Central memory CD4-positive, alpha-beta T cell (primary cell): ENCODE results near the gene TP53RK.

Experiments used
- DNase-seq: peaks from one replicate; pipeline ENCODE4 v3.0.0; 2022
- total RNA-seq, 3 experiments: gene quantifications; one replicate each; lab custom pipeline; 2026; lab: John Stamatoyannopoulos, UW

The TP53RK gene
- 8.7 to 59.8 (median 40.2) reads per million in 3 experiments for total RNA-seq

DNA sequence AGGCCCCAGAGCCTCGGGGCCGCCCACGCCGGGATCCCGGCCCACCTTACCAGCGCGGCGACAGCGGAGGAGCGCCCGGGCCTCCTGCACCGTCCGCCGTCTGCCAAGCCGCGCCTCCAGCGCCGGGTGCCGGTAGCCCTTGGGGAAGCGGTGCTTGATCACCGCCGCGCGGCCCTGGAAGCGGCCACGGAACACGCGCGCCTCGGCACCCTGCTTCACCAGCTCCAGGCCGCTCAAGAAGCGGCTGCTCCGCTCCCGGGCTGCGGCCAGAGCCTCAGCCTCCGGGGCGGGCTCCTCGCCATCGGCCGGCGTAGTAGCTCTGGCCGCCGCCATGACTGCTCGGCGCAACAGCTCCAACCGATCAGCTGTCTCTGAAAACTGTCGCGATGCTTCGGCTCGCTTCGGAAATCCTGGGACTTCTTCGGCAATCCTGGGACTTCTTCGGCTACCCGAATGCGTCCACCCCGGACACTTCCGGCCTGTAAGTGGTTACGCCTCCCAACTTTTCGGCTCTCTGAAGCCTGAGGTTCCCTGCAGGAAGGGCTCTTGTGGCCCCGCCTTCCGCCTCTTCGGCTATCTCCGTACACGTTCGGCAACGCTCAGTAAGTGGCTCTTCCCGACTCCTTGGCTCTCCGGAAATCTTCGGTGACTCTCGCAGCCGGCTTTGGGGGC, at the start of gene TP53RK:
Gene TP53RK (minus strand): TSS at position 363 of the 672 bp plus-strand sequence. CDS start 30 bp downstream, at position 333.
- peak; percentile 96 for DNase-seq

DNA sequence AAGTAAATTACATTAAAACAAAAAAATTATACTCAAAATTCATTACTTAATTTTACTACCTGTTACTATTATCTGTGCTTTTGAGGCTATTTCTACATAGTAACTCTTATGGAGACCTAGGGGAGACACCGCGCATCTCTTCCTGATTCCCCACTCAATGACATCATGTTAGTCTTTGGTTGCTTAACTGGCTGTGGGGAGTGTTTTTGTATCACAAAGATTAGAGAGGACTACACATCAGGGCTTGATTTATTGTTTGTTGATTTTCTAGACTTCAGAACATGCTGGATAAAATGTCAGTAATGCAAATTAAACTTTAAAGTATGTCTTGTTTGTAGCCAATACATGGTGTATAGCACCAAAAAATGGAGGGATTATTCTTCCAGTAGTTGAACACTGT, 46.2 kb upstream of the TP53RK start:
- no peak for DNase-seq

DNA sequence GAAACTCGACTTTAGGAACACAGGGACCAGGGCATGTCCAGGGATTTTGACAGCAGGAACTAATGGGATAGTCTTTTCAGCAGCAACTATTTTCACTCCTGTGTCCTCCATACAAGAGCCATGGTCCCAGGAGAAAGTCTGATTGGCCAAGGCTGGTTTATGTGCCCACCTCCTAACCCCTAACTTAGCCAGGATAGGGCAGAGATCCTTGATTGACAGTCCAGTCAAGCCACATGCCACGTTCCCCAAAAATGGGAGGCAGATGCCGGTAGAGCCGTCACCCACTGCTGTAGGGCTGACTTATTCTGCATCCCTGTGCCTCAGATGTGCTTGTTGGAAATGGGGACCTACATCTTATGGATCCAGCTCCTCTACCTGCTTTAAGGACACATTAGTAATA, 42.5 kb upstream of the TP53RK start:
- no peak for DNase-seq

DNA sequence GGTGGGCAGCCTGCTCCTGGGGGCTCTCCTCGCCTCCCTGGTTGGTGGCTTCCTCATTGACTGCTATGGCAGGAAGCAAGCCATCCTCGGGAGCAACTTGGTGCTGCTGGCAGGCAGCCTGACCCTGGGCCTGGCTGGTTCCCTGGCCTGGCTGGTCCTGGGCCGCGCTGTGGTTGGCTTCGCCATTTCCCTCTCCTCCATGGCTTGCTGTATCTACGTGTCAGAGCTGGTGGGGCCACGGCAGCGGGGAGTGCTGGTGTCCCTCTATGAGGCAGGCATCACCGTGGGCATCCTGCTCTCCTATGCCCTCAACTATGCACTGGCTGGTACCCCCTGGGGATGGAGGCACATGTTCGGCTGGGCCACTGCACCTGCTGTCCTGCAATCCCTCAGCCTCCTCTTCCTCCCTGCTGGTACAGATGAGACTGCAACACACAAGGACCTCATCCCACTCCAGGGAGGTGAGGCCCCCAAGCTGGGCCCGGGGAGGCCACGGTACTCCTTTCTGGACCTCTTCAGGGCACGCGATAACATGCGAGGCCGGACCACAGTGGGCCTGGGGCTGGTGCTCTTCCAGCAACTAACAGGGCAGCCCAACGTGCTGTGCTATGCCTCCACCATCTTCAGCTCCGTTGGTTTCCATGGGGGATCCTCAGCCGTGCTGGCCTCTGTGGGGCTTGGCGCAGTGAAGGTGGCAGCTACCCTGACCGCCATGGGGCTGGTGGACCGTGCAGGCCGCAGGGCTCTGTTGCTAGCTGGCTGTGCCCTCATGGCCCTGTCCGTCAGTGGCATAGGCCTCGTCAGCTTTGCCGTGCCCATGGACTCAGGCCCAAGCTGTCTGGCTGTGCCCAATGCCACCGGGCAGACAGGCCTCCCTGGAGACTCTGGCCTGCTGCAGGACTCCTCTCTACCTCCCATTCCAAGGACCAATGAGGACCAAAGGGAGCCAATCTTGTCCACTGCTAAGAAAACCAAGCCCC, 36.2 kb upstream of the TP53RK start:
- DNase-seq = no peak

DNA sequence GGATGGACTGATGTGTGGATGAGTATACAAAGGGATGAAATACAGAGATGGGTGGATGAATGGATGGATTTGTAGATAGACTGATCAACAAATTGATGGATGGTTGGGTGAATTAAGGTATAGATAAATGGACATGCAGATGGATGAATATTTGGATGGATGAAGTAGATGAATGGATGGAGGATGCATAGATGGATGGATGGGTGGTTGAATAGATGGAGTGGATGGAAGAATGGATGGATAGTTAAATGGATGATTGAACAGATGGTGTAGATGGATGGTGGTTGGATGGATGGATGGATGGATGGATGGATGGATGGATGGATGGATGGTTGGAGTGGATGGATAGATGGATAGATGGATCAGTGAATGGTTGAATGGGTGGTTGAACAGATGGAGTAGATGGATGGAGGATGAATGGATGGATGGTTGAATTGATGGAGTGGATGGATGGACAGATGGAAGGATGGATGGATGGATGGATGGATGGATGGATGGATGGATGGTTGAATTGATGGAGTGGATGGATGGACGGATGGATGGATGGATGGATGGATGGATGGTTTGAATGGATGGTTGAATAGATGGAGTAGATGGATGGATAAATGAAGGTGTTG, 35.2 kb upstream of the TP53RK start:
- no peak for DNase-seq

DNA sequence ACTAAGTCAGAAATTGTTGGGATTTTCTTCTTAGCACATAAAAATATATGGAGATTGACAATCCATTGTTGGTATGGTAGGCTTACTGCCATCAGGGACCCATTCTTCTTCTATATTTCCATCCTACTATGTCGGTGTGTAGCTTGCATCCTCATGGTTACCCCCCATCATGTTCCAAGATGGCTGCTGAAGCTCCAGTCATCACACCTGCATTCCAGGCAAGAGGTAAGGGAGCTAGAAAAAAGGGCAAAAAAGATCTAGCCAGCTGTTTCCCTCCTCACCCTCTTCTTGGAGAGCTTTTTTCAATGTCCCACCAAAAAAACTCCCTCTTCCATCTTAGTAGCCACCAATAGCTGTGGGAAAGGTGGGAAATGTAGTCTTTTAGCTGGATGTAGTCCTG, 33.8 kb upstream of the TP53RK start:
- no peak for DNase-seq

DNA sequence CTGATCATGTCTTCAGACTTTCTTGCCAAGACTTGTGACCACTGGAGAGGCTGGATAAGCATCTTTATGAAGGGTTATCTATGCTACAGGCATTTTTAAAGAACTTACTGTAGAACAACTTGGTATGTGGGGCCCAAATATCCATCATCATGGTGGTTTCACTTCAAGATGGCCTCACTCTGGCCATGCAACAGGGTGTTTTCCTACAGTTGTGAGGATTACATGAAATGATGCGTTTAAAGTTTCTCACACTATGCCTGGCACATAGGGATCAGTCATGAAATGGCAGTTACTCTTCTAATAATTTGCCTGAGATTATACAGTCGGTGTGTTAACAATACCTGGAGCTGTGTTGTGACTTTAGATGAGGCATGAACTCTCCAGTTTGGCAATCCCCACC, 33.2 kb upstream of the TP53RK start:
- no peak for DNase-seq

DNA sequence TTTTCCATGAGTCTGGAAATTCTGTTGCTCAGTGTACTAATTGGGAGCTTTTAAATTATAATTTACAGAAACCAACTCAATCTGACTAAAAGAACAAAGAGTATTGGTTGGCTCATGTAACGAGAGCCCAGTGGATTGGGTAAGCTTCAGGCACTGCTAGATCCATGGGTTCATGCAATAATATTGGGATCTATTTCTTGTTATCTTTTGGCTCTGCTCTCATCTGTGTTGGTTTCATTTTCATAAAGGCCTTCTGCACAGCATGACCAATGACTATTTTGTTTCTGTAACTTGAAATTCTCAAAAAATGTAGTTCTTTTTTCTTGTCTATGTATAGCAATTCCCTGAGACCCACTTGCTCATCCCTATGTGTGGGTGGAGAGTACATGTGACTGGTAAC, 32.2 kb upstream of the TP53RK start:
- no peak for DNase-seq

DNA sequence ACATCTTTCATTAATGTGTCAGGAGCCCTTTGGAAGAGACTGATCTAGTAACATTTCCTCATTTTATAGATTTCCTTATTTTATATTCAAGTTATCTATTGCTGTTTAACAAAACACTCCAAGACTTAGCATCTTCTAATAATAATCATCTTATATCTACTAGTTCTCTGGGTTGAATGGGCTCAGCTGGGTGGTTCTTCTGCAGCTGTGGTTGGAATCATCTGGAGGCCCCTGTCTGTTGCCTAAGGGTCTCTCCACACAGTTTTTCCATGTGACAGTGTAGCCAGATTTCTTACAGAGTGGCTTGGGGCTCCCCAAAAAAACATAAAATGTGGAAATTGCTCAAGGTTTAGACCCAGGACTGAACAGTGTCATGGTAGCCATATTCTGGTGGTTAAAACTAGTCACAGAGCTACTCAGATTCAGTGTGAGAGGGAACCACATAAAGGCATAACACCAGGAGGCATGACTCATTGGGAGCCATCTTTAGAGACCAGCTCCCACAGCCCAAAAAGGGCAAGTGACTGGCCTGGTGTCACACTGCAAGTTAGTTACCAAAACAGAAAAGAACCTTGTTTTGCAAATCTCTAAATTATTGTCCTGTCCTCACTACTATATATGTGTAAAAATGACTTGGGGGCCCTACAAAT, 31.7 kb upstream of the TP53RK start:
- DNase-seq = no peak

DNA sequence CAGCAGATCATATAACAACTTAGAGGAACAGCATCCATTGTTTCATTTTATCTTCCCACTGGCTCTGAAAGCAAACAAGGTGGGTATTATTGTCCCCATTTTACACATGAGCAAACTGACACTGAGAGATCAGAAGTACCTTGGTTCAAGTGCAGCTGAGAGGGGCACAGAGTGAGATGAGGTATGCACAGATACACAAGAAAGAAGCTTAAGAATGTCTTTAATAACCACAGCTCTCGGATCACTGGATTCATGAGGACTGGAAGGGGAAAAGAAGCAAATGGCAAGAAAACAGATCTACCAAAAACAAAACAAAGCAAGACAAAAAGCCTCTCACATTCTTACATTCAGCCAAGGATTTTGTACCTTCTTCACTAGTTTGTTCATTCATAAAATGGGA, 30.8 kb upstream of the TP53RK start:
- no peak for DNase-seq

DNA sequence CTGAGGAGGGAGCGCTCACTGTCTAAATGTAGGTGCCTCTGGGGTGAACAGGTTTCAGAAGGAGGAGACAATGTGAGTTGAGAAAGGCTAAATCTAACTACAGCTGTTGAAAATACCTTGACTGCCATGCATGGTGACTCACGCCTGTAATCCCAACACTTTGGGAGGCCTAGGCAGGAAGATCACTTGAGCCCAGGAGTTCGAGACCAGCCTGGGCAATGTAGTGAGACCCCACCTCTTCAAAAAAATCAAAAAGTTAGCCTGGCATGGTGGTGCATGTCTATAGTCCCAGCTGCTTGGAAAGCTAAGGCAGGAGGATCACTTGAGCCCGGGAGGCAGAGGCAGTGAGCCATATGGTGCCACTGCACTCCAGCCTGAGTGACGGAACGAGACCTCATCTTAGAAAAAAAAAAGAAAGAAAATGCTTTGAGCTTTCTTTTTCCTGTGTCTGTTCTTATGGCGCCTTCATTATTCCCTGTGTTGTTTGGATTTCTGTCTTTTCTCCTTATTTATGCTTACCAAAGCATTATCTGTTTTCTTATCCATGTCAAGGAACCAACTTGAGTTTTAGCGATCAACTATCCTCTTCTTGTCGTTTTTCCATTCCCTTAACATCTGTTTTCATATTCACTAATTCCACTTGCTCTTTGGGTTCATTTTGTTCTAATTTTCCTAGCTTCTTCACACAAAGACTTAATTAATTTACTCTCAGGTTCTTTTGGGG, 28.7 kb upstream of the TP53RK start:
- no peak for DNase-seq

DNA sequence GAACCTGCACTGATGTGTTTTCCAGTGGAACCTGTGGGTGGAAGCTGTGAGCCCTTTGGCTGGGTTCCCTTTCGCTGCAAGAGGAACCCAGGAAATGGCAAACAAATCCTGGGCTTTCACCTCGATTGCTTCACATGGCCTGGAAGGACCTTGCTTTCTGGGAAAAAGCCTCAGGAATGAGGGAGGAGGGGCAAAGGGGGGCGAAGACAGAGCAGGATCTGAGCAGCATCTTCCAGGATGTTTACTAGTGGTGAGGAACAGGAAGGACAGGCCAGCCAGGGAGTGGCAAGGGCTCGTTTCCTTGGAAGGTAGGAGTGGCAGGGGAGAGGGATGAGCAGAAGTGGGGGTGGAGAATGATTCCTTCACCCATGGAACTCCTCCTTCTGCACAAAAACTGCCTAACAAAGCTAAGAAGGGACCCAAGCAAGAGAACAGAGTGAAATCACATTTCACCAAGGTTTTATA, 26.1 kb upstream of the TP53RK start:
- no peak for DNase-seq

DNA sequence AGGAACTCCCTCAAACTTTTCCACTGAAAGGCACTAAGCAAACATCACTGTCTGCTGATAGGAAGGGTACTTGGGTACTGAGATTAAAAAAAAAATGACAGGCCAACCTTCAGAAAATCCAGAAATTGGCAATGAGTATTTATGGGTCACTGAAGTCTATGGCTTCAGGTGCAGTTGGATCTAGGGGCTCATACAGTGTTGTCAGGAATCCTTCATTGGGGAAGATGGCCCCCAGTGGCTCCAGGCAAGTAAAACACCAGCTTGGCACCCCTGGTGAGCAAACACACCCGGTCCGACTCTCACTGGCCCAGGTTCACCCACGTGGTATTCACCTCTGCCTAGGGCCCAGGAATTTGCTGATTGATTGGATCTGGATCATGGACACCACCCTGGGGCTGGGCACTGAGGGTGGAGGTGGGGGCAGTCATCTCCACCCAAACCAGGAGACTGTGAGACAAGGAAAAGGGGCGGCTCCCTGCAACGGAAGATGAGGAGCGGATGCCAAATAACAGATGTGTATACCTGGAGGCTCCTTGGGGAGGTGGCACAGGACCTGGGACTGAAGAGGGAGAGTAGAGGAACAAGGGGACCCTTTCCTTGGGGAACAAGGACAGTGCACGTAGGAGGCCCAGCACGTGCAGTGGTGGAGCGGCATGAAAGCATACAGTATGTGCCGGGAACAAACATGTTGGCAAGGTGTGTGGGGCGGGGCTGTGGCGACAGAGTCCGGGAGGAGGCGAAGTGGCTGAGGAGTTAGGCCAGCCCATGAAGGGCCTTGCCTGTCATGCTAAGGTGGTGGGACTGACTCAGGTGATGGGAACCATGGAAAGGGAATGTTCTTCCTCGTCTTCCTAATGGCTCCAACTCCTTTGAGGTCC, 25.0 kb upstream of the TP53RK start:
- DNase-seq = no peak

DNA sequence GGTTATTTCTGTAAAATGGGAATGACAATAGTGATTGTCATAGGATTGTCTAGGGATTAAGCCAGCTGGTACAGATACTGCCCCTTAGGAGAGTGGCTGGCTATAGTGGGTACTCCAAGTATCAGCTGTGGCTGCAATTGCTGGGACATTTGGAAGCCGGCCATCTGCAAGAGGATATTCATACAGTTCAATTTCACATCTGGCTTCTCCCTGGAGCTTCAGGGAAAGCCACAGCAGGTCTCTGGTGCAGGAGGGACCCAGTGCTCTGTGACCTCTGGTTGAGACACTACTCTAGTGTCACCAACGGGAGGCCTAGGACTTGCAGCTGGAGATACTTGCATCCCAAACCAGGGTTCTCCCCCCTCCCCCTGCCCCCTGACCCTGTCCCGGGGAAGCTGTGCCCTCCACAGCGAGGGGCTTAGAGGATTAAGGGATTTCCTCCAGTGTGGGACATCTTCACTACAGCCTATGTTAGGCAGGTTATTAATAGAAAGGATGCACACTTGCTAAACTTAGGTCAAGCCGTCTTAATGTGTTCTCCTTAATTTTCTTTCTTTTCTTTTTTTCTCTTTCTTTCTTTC, 22.9 kb upstream of the TP53RK start:
- DNase-seq = no peak

DNA sequence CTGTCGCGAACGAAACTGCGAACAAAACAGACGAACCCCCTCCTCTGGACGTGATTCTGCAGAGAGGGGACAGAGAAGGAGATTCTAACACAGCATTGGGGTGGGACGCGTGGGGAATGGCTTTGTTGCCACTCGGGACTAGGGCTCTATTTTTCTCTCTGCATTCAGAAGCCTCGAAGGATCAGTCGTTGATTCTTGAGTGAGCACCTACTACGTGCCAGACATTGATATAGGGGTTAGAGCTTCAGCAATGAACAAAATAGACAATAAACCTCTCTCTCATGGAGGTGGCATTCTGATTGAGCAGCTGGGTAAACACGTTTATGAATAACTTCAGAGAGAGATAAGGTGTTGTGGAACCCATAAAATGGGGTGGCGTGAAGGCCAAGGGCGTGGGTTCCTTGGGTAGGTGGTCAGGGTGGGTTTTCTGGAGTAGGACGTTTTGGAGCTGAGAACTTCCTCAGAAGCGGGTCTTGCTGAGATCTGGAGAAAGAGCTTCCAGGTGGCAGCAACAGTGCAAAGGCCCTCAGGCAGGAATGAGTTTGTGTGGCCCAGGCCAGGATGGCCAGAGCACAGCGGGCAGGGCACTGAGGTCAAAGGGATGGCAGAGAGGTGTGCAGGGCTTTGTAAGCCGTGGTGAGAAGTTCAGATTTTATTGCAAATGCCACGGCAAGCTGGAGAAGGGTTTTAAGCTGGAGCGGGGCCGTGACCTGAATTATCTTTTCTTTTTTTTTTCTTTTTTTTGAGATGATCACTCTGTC, 21.1 kb upstream of the TP53RK start:
- DNase-seq = no peak

DNA sequence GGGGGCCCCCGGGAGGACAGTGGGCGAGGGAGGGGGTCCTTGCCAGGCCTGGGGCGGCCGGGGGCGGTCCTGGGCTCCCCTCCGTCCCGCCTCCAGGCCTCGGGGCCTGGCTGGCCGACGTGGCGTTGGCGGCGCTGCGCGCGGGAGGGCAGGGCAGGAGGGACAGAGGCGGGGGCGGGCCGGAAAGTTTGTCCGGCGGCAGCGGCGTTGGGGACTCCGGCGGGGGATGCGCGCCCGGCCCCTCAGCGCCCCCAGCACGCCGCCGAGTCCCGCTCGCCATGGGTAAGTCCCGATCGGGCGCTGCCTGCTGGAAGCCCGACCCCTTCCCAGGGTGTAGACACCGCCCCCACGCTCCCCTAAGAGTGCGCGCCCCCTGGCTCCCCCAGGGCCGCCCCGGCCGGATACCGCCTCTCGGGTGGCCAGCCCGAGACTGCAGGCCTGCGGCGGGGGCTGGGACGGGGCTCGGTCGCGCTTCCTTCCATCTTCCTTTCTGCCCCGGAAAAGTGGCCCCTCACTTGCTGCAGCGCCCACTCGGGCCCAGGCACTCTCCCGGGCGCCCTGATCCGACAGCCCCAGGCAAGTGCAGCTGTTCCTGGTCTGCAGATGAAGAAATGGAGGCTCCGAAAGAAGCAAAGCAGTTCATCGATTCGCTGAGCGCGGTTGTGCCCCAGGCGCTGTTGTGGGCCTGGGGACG, 20.4 kb upstream of the TP53RK start, which contains the start of gene SLC2A10:
Gene SLC2A10 (plus strand): TSS at position 191 of the 694 bp plus-strand sequence. CDS start 88 bp downstream, at position 279.
- DNase-seq = no peak

DNA sequence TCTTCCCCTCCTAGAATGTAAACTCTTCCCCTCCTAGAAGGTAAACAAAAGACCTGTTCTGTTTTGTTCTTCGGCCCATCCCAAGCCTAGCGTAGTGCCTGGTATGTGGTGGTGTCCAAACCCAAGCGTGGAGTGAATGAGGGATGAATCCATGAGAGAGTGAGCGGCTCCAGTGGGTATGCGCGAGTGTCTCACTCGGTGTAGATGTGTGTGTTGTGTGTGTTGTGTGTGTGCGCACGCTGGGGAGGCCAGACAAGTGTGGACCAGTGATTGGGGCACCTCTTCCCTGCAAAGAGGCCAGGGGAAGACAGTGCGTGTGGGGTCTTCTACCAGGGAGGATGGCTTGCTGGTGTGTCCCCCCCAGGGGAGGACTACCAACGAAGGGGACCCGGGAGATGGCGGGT, 19.8 kb upstream of the TP53RK start:
- DNase-seq = no peak

DNA sequence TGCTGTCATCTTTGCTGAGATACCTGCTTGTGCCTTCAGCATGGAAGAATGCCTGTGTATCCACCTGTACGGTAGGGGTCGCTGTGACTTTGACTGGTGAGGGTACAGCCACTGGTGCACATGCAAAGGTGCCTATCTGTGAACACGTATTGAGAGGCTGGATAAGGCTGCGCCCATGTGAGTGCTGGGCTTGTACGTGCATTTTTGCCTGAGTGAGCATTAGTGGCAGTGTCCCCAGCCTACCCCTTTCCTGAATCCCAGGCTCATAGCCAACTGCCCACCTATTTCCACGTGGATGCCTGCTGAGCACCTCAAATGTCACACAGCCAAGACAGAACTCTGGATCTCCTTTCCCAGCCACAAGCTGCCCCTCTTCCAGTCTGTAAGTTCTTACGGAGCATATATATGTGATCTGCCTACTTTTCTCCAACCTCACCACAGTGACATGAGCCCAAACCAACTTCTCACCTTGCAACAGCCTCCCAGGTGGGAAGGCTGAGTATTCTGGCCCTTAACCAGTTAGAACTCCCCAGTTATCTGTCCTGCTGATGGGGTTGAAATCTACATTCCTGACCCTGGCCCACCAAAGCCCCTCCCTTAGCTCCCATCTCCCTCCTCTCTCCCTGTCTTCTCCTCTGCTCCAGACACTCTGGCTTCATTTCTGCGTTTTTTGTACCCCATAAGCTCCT, 19.1 kb upstream of the TP53RK start:
- DNase-seq = no peak

DNA sequence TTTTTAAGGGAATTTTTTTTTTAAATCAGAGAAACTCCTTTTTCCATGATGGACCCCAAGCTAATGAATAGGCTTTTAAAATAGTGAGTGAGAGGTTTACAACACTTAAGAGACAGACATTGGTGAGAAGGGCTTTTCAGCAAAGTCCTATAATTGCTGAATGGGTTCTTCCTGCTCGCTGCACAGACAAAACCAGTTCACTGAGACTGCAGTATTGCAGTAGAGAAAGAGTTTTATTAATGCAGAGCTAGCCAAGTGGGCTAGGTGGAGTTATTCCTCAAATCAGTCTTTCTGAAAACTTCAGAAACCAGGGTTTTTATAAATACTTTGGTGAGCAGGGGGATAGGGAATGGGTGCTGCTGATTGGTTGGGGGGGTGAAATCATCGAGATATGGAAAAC, 17.0 kb upstream of the TP53RK start:
- no peak for DNase-seq
